GM18873 (cell line): ENCODE data around the gene KCNC4.
A peak's percentile ranks its signal among the peaks of the same experiment; 100 is the strongest.

Source experiments
- ATAC-seq: cut with Tn5 transposase; IDR thresholded peaks from one replicate; pipeline ENCODE4 v1.9.1; 2021; ENCODE audit warnings: mild to moderate bottlenecking, moderate library complexity, moderate number of reproducible peaks; ENCODE audit not compliant: unreplicated experiment, low FRiP score

KCNC4 gene

GRCh38 chr1:110228381-110228780, 18.3 kb downstream of the KCNC4 start:
- ATAC-seq, result no peak

GRCh38 chr1:110228869-110229268, 18.8 kb downstream of the KCNC4 start:
- no peak for ATAC-seq

GRCh38 chr1:110229348-110230001, 19.4 kb downstream of the KCNC4 start:
- no peak for ATAC-seq

GRCh38 chr1:110230381-110231199, 20.5 kb downstream of the KCNC4 start:
- no peak for ATAC-seq

- no peak for ATAC-seq
Observed at GRCh38 chr1:110233861-110234260, 23.7 kb downstream of the KCNC4 start.

GRCh38 chr1:110234691-110235090, 24.6 kb downstream of the KCNC4 start:
- ATAC-seq, result no peak

GRCh38 chr1:110235181-110235833, 25.2 kb downstream of the KCNC4 start:
- no peak for ATAC-seq

- ATAC-seq, result no peak
Observed at GRCh38 chr1:110235834-110236682, 25.9 kb downstream of the KCNC4 start.

- ATAC-seq, result no peak
Observed at GRCh38 chr1:110237386-110238152, 27.5 kb downstream of the KCNC4 start.

- no peak for ATAC-seq
Observed at GRCh38 chr1:110239441-110240430, 29.6 kb downstream of the KCNC4 start.

- no peak for ATAC-seq
Observed at GRCh38 chr1:110240476-110241210, 30.5 kb downstream of the KCNC4 start.

GRCh38 chr1:110241516-110241915, 31.4 kb downstream of the KCNC4 start:
- ATAC-seq, result no peak

- ATAC-seq, result no peak
Observed at GRCh38 chr1:110242062-110242461, 31.9 kb downstream of the KCNC4 start.

- no peak for ATAC-seq
Observed at GRCh38 chr1:110242731-110243130, 32.6 kb downstream of the KCNC4 start.

GRCh38 chr1:110243146-110243545, 33.0 kb downstream of the KCNC4 start:
- peak; percentile 29 for ATAC-seq

GRCh38 chr1:110243574-110243973, 33.5 kb downstream of the KCNC4 start:
- peak; percentile 65 for ATAC-seq

GRCh38 chr1:110245876-110246620, 35.9 kb downstream of the KCNC4 start:
- no peak for ATAC-seq
